Activated CD4-positive, alpha-beta T cell treated with anti-CD3 and anti-CD28 coated beads, Interleukin-2, amount 10 ng/mL, durations not matched to agents 24 days and 14 days (primary cell): ENCODE results near the gene RBP5. TPM values are rescaled to one million over a fixed set of nuclear protein-coding genes. Genes with fewer than 3 reads are reported as not detected.

Source experiments
- DNase-seq: peaks from one replicate; pipeline ENCODE4 v3.0.0; 2022
- H3K27ac Mint-ChIP-seq: one replicate; pipeline ENCODE4 v1.8.0; 2022; ENCODE audit warnings: mild to moderate bottlenecking, mixed read lengths
- H3K27me3 Mint-ChIP-seq: one replicate; pipeline ENCODE4 v1.8.0; 2022; ENCODE audit warnings: mixed read lengths
- H3K36me3 Mint-ChIP-seq: one replicate; pipeline ENCODE4 v1.8.0; 2022; ENCODE audit warnings: low read depth, mild to moderate bottlenecking, mixed read lengths
- H3K4me1 Mint-ChIP-seq: one replicate; pipeline ENCODE4 v1.8.0; 2021; ENCODE audit warnings: mixed read lengths
- H3K4me3 Mint-ChIP-seq: one replicate; pipeline ENCODE4 v1.8.0; 2022; ENCODE audit warnings: mild to moderate bottlenecking, moderate library complexity, mixed read lengths
- H3K9me3 Mint-ChIP-seq: one replicate; pipeline ENCODE4 v1.8.0; 2021; ENCODE audit warnings: mixed read lengths
- intact Hi-C: fragments of 100-400 bp; cut with micrococcal nuclease; formaldehyde crosslinking; loops from one replicate; pipeline ENCODE4 v1.15.1; 2023
- total RNA-seq: library from RNA; stranded (reverse); gene quantifications from 2 replicates; pipeline ENCODE4 v1.2.3, GENCODE V29; 2022

RBP5 gene
- total RNA-seq, 1 donor from 2014 or later: not detected

DNA sequence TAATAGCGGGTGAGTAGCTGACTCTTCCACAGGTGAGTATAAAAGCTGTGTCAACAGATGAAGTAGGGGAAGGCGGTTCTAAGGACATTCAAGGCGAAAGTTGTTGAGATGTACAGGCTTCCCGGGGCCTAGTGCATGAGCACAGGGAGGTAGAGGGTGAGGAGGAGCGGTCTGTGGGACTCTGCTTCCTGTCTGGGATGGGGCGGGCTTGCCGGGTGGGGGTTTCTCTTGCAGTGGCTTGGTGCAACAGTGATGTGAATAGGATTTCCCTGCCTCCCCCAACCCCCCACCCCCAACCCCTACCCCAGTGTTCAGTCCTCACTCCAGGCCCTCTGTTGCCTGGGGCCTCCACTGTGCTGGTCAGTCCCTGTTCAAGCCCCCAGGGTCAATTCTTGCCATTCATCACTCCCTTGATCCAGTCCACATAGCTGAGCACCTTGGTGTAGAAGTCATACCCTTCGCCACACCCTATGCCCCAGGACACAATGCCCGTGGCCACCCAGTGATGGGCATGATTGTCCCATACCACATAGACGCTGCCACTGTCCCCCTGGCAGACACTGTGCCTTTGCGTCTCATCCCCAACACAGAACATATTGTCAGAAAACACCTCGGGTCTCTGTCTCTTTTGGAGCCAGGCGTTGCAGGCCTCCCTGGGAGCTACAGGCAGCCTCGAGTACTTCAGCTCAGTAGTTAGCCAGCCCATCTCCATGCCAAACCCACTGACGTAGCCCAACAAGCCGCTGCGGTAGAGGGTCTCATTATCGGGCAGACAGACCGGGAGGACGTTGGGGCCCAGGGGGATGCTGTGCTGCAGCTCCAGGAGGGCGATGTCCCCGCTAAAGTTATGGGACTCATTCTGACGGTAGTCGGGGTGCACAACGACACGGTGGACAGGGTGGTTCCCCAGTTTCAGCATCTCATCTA is 32.4 kb downstream of the RBP5 start:
- H3K27me3 Mint-ChIP-seq: no peaks in the 10 kb centered on the region
- H3K4me3 Mint-ChIP-seq: no peak overlapping the region
- H3K27ac Mint-ChIP-seq: no peak overlapping the region
- H3K9me3 Mint-ChIP-seq: no peaks in the 10 kb centered on the region
- H3K4me1 Mint-ChIP-seq: peaks cover 10% of the 10 kb centered on the region
- intact Hi-C loops: loop anchor here (10.0 kb wide), 1 partner anchor 51 kb away; no protein-coding TSS in a partner anchor
- peaks cover 14% of the 10 kb centered on the region for H3K36me3 Mint-ChIP-seq
- no peak for DNase-seq

DNA sequence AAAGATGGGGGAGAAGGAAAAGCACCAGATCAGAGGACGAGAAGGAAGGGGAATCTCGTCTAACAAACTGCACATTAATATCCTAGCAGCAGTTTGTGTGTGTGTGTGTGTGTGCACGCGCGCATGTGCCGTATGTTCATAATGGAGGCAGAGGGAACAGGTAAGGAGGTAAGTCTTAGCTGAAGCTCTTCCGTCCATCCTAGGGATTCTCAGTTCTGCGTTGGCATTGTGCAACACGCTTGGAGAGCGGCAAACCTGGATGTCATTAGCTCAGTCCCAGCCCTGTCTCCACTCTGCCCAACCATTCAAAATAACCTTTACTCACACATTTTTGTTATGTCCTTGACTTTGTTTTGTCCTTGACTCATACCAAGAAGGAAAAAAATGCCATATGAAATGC is 34.8 kb downstream of the RBP5 start:
- intact Hi-C loops: loop anchor here (10.0 kb wide), 1 partner anchor 49 kb away; no protein-coding TSS in a partner anchor
- no peak for DNase-seq
- Mint-ChIP-seq H3K4me1 (peaks cover 10% of the 10 kb centered on the region), H3K9me3 (no peaks in the 10 kb centered on the region), H3K36me3 (peaks cover 8% of the 10 kb centered on the region), H3K4me3 (no peak overlapping the region), H3K27me3 (no peaks in the 10 kb centered on the region), H3K27ac (no peak overlapping the region)

DNA sequence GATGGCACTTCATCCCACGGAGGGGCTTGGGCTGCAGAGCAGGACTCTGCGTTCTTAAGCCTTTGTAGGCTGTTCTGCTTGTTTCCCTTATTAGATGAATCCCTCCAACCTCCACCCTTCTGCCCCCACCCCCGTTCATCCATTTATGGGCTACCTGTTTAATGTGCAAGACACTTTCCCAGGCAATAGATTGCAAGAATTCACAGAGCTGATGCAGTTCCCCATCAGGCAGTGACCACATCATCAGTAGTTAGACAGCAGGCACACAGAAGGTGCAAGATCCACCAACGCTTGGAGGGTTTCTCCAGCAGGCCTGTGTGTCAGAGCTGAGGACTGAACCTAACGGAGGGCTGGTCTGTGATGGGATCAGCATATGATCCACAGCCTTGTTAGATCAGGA is 35.2 kb downstream of the RBP5 start:
- H3K27me3 Mint-ChIP-seq: no peaks in the 10 kb centered on the region
- no peak overlapping the region for H3K27ac Mint-ChIP-seq
- intact Hi-C loops: loop anchor here (10.0 kb wide), 1 partner anchor 49 kb away; no protein-coding TSS in a partner anchor
- H3K4me3 Mint-ChIP-seq: no peak overlapping the region
- H3K4me1 Mint-ChIP-seq: peaks cover 10% of the 10 kb centered on the region
- DNase-seq: no peak
- peaks cover 6% of the 10 kb centered on the region for H3K36me3 Mint-ChIP-seq
- H3K9me3 Mint-ChIP-seq: no peaks in the 10 kb centered on the region

DNA sequence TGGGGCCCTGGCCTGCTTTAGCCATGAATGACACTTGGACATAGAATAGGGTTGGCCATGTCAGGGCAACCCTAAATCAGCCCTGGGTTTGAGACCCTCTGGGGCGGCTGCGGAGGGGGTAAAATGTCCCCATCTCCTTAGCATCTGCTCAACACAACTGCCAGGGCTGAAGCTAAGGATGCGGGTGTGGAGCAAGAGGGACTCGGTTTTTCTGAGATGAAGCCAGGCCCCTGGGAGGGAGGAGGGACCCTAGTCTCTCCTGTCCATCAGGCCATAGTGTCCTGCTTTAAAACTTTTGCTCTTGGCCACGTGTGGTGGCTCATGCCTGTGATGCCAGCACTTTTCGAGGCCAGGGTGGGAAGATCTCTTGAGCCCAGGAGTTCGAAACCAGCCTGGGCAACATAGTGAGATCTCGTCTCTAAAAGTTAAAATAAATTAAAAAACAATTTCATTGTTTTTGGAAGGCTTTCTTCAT is 35.7 kb downstream of the RBP5 start:
- no peaks in the 10 kb centered on the region for H3K27me3 Mint-ChIP-seq
- peaks cover 2% of the 10 kb centered on the region for H3K36me3 Mint-ChIP-seq
- peaks cover 10% of the 10 kb centered on the region for H3K4me1 Mint-ChIP-seq
- no peaks in the 10 kb centered on the region for H3K9me3 Mint-ChIP-seq
- H3K27ac Mint-ChIP-seq: no peak overlapping the region
- DNase-seq: no peak
- no peak overlapping the region for H3K4me3 Mint-ChIP-seq
- intact Hi-C loops: loop anchor here (1.0 to 10.0 kb wide), 3 partner anchors 48 to 149 kb away; partner anchors contain the start of gene C12orf57

DNA sequence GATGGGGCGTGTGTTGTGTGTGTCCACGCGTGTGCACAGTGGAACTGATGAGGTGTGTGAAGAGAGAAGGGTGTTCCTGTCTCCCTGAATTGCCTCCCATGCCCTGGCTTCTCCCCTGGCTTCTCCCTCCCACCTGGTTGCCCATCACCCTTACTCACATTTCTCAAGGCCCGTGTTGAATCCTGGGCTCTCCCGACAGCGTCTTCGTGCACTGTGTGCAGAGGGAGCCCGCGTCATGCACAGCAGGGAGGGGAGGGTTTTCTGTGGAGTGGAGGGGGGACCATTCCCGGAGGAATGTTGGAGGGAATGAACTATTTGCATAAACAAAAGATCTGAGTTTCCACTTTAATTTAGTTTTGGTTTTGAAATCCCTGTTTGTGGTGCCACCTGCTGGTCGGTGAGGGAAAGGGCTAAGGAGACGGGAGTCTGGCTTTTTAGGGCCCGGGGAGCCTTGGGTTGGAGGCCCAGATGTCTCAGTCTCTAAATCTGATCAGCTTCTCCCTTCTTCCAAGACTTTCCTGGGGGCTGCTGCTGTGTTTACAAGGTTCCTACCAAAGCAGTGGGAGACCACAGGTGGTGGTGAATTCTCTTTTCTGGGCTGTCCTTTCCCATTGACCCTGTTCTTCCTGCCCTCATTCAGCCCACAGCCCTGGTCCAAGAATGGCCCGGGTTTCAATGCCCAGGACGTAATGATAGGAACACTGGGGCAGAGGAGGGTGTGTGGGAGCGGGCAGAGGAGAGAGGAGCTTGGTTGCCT is 36.3 kb downstream of the RBP5 start, which contains the start of gene C1R:
TSS of gene C1R (minus strand) at position 217 of the 757 bp plus-strand sequence. CDS start at position 160, 57 bp downstream.
- intact Hi-C loops: loop anchor here (1.0 to 10.0 kb wide), 3 partner anchors 48 to 148 kb away; partner anchors contain the start of gene C12orf57

DNA sequence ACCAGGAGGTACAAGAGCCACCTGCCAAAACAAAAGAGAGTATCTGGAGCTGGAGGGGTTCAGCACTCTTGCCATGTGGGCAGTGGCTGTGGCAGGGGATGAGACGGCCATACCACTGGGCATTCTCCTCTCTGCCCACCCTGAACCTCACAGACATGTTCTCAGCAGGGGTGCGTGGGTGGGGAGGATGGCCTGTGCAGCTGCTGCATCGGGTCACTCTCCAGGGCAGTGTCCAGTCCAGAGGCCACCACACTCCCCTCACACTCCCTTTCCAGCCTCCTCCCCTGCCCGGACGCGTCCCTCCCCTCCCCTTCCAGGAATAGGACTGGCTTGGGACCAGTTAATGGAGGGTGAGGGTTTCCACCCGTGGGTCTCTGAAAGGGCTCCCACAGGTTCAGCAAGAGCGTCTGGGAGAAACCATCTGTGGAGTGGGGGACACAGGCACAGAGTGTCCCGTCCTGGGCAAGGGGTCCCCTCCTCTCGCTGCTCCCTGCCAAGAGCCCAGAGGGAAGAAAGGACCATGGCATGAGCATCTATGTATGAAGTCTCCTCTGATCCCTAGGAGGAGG is 36.9 kb downstream of the RBP5 start:
- H3K9me3 Mint-ChIP-seq: no peaks in the 10 kb centered on the region
- peak overlapping the region; percentile 83 for H3K4me3 Mint-ChIP-seq
- H3K27ac Mint-ChIP-seq: peak overlapping the region; percentile 66
- no peaks in the 10 kb centered on the region for H3K36me3 Mint-ChIP-seq
- H3K27me3 Mint-ChIP-seq: no peaks in the 10 kb centered on the region
- intact Hi-C loops: loop anchor here (1.0 to 10.0 kb wide), 3 partner anchors 47 to 147 kb away; partner anchors contain the start of gene C12orf57
- no peak for DNase-seq
- H3K4me1 Mint-ChIP-seq: peaks cover 10% of the 10 kb centered on the region

More for the DNA sequence above, 36.3 kb downstream of the RBP5 start, which contains the start of gene C1R:
- Mint-ChIP-seq H3K27ac (peak within 1 kb of the TSS; percentile 66), H3K9me3 (no peaks in the 10 kb centered on the region), H3K4me3 (peak within 1 kb of the TSS; percentile 83), H3K27me3 (no peaks in the 10 kb centered on the region), H3K4me1 (peaks cover 10% of the 10 kb centered on the region), H3K36me3 (no peaks in the 10 kb centered on the region)
- DNase-seq: peak; percentile 90

DNA sequence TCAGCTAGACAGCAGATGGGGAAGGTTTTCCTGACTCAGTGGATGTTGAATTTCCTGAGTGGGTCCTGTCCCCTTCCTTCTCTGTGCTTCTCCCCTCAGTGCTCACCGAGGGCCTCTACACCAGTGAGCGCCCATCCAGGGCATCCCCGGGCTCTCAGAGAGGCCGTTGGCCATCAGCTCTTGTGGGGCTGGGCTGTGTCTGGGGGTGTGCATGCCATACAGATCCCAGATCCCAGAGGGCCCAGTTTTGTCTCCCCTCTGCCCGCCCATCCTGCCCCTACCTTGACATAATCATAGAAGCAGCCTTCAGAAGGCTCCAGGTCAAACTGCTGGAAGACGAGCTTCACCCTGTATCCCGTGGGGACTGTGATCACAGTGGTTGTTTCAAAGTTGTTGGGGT is 37.5 kb downstream of the RBP5 start:
- H3K36me3 Mint-ChIP-seq: no peaks in the 10 kb centered on the region
- no peak overlapping the region for H3K4me3 Mint-ChIP-seq
- no peak for DNase-seq
- peaks cover 10% of the 10 kb centered on the region for H3K4me1 Mint-ChIP-seq
- no peaks in the 10 kb centered on the region for H3K27me3 Mint-ChIP-seq
- H3K9me3 Mint-ChIP-seq: no peaks in the 10 kb centered on the region
- intact Hi-C loops: loop anchor here (10.0 kb wide), 1 partner anchor 46 kb away; no protein-coding TSS in a partner anchor
- H3K27ac Mint-ChIP-seq: no peak overlapping the region

DNA sequence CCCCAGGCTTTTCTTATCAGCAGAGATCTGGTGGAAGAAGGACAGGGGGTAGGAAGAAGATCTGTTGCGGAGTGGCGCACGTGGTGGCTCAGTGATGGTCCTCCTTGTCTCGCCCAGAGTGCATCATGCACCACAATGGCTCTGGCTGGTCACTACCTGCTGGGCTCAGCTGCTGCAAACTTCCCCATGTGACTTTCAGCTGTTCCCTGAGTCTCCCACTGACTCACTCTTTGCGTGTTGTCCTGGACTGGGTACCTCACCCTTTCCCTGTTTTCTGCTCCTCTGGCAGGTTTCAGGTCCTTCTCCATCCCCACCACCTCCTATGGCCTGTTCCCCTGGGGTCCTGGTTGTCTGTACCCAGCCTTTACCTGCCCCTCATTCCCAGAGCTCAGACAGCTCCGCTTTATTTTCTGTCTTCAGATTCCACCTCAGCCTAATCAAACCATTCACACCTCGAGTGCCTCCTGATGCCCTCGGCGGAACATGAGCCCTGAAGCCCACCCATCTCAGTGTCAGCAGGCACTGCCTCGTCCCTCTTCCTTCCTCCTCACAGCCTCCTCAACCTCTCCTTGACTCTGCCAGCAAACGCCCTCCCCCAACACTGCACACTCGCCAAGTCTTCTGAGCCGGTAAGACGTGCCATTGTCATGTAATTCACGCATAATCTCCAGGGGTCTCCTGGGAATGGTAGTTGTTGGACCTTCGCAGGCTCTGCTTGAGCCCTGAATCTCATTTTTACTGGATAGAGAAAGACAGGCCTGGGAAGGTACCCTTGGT is 38.3 kb downstream of the RBP5 start:
- DNase-seq: no peak
- H3K4me1 Mint-ChIP-seq: peaks cover 10% of the 10 kb centered on the region
- no peaks in the 10 kb centered on the region for H3K36me3 Mint-ChIP-seq
- intact Hi-C loops: loop anchor here (10.0 kb wide), 1 partner anchor 46 kb away; no protein-coding TSS in a partner anchor
- H3K4me3 Mint-ChIP-seq: no peak overlapping the region
- no peaks in the 10 kb centered on the region for H3K27me3 Mint-ChIP-seq
- no peaks in the 10 kb centered on the region for H3K9me3 Mint-ChIP-seq
- H3K27ac Mint-ChIP-seq: no peak overlapping the region

DNA sequence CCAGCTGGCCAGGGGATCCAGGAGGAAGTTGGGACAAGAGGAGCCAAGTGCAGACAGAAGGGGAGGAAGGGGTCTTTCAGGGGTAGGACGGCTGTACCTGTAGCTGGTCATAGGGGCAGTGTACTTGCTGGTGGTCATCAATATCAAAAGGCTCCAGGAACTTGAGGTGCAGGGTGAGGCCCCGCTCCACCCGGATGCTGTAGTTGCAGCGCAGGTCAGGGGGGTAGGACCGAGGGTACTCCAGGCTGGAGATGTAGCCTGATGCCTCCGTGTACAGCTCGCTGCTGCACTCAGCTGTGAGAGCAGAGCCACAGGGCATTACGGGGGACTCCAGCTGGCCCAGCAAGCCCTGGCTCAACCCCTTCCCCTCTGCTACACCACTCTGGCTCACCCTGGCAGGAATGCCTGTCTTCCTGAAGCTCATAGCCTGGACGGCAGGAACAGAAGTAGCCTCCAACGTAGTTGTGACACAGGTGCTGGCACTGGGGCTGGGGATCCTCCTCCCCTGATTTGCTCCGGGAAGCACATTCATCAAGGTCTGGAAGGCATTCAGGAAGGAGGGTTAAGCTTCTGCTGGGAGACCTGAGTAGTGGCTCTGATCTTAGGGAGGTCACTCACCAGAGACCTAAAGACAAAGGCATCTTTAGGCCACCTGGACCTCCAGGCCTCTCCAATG is 39.4 kb downstream of the RBP5 start:
- H3K27ac Mint-ChIP-seq: no peak overlapping the region
- H3K4me3 Mint-ChIP-seq: no peak overlapping the region
- DNase-seq: no peak
- intact Hi-C loops: no loop called here
- no peaks in the 10 kb centered on the region for H3K27me3 Mint-ChIP-seq
- H3K36me3 Mint-ChIP-seq: no peaks in the 10 kb centered on the region
- peaks cover 10% of the 10 kb centered on the region for H3K4me1 Mint-ChIP-seq
- no peaks in the 10 kb centered on the region for H3K9me3 Mint-ChIP-seq

DNA sequence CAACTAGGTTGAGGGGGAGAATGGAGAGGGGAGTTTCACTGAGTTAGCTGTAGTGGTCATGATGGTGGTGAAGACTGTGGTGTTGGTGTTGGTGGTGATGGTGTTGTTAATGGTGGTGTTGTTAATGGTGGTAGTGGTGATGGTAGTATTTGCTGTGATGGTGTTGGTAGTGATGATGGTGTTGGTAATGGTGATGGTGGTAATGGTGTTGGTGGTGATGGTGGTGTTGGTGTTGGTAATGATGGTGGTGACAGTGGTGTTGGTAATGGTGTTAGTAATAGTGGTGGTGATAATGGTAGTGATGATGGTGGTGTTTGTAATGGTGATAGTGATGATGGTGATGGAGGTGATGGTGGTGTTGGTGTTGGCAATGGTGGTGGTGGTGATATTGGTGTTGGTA is 45.6 kb downstream of the RBP5 start:
- Mint-ChIP-seq H3K9me3 (peaks cover 6% of the 10 kb centered on the region), H3K4me3 (no peak overlapping the region), H3K27me3 (no peaks in the 10 kb centered on the region), H3K4me1 (no peaks in the 10 kb centered on the region), H3K27ac (no peak overlapping the region), H3K36me3 (peaks cover 7% of the 10 kb centered on the region)
- no peak for DNase-seq
- intact Hi-C loops: no loop called here

DNA sequence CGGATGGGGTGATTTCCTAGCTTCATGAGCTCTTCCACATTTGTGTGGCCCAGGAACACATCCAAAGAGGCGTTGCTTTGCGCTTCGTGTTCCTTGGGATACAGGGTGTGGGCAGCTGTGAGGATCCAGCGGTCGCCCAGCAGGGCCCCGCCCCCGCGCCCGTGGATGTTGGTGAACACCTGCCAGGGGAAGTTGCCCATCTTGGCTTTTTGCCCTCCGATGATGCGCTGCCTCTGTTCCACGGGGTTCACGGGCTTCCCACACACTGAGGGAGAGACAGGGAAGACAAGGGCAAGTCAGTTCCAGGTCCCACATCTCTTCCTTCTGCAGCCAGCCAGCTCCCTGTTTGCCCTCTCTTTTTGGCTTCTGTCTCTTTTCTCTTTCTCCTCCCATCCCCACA is 47.7 kb downstream of the RBP5 start:
- H3K4me1 Mint-ChIP-seq: no peaks in the 10 kb centered on the region
- H3K9me3 Mint-ChIP-seq: peaks cover 6% of the 10 kb centered on the region
- intact Hi-C loops: no loop called here
- no peak overlapping the region for H3K27ac Mint-ChIP-seq
- H3K27me3 Mint-ChIP-seq: peaks cover 4% of the 10 kb centered on the region
- no peak overlapping the region for H3K4me3 Mint-ChIP-seq
- DNase-seq: no peak
- H3K36me3 Mint-ChIP-seq: peaks cover 7% of the 10 kb centered on the region

DNA sequence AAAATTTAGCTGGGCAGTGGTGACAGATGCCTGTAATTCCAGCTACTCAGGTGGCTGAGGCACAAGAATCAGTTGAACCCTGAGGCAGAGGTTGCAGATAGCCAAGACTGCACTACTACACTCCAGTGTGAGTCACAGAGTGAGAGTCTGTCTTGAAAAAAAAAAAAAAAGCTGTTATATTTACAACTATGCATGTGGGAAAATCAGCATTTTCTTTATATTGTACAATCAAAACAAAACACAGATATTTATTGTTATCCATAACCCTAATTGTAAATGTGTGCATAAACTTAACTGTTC is 48.9 kb downstream of the RBP5 start:
- Mint-ChIP-seq H3K27ac (no peak overlapping the region), H3K36me3 (peaks cover 7% of the 10 kb centered on the region), H3K4me1 (no peaks in the 10 kb centered on the region), H3K9me3 (peaks cover 6% of the 10 kb centered on the region), H3K4me3 (no peak overlapping the region), H3K27me3 (peaks cover 5% of the 10 kb centered on the region)
- intact Hi-C loops: no loop called here
- DNase-seq: no peak
